Measurements from ENCODE around the gene TCOF1.

- TF ChIP-seq CTCF (optimal IDR thresholded peaks at IDR 0.05 in 1 of 3, IDR thresholded peaks at IDR 0.05 in 1 of 3, conservative IDR thresholded peaks at IDR 0.05 in 1 of 3; ENCODE audit: extremely low read depth in 1 of 3, insufficient read depth in 2 of 3, low read length in 3 of 3) = no peak
- no peak for TF ChIP-seq EZH2 (IDR thresholded peaks at IDR 0.05; ENCODE audit: low read length)
Measured at GRCh38 chr5:150355791-150356190, 1.7 kb upstream of the TCOF1 start.

Data from keratinocyte (primary cell).